B cell (primary cell): ENCODE measurements around the gene GSE1. TPM values are rescaled to one million over a fixed set of nuclear protein-coding genes. Genes with fewer than 3 reads are reported as not detected.

Experiments
- ATAC-seq: fragments of 200-7000 bp; cut with Tn5 transposase; one replicate; pipeline ENCODE4 v1.10.0; 2021; ENCODE audit warnings: low read depth, mild to moderate bottlenecking, moderate number of reproducible peaks, moderate library complexity
- CTCF ChIA-PET: fragments of 350-600 bp; sonication (Branson Sonifier 250); formaldehyde crosslinking; loops from one replicate; lab custom pipeline; 2021; ENCODE audit warnings: antibody characterized with exemption, inconsistent platforms; lab: Charles Lee
- POLR2A ChIA-PET: fragments of 350-600 bp; sonication (Branson Sonifier 250); formaldehyde crosslinking; loops from one replicate; lab custom pipeline; 2021; ENCODE audit warnings: antibody characterized with exemption; lab: Charles Lee
- DNase-seq: peaks from one replicate; pipeline ENCODE4 v3.0.0; 2013
- H2AFZ ChIP-seq: 2 replicates; pipeline ENCODE4 v1.6.1; 2012; ENCODE audit warnings: mild to moderate bottlenecking, low read depth, low read length; ENCODE audit not compliant: insufficient read depth, poor library complexity, severe bottlenecking
- H3K27ac ChIP-seq, 2 donors: 1 replicate in 1 of 2; 2 replicates in 1 of 2; pipeline ENCODE4 v1.5.1; 2012 to 2013; ENCODE audit warnings: low read length in 2 of 2, mild to moderate bottlenecking in 2 of 2, moderate library complexity in 1 of 2
- H3K27me3 ChIP-seq, 4 experiments: fragments of 200-600 bp in 1 of 4; sonication (generic) in 1 of 4; replicated peaks in 1 of 4; 1 replicate in 2 of 4; 2 replicates in 2 of 4; pipeline versions ENCODE4 v1.6.1 to v1.7.0; 2013 to 2016; ENCODE audit warnings: low read length in 3 of 4, mild to moderate bottlenecking in 2 of 4, mixed read lengths in 1 of 4, moderate library complexity in 1 of 4; ENCODE audit not compliant: insufficient read depth in 4 of 4, control insufficient read depth in 3 of 4; ENCODE audit errors: control extremely low read depth in 1 of 4
- H3K36me3 ChIP-seq, 2 experiments: replicated peaks in 1 of 2; 1 replicate in 1 of 2; 2 replicates in 1 of 2; pipeline versions ENCODE4 v1.6.1 to v1.7.1; 2013; ENCODE audit warnings: low read length in 1 of 2; ENCODE audit not compliant: insufficient read depth in 2 of 2, control insufficient read depth in 1 of 2; ENCODE audit errors: control extremely low read depth in 1 of 2, extremely low read depth in 1 of 2
- H3K4me1 ChIP-seq, 2 donors: fragments of 200-600 bp in 1 of 2; sonication (generic) in 1 of 2; 1 replicate in 1 of 2; 2 replicates in 1 of 2; pipeline versions ENCODE4 v1.5.1 to v1.6.1; 2013 to 2017; ENCODE audit warnings: low read length in 2 of 2; ENCODE audit not compliant: control insufficient read depth in 2 of 2, insufficient read depth in 2 of 2
- H3K4me2 ChIP-seq: replicated peaks from 2 replicates; pipeline ENCODE3; 2012; ENCODE audit warnings: mild to moderate bottlenecking, low read depth, low read length; ENCODE audit not compliant: poor library complexity, severe bottlenecking
- H3K4me3 ChIP-seq, 5 experiments: fragments of 200-600 bp in 1 of 5; sonication (generic) in 1 of 5; 1 replicate in 3 of 5; 2 replicates in 2 of 5; pipeline versions ENCODE4 v1.5.1 to v1.7.0; 2011 to 2016; ENCODE audit warnings: low read length in 4 of 5, mild to moderate bottlenecking in 4 of 5, low read depth in 2 of 5, control low read depth in 1 of 5, moderate library complexity in 1 of 5; ENCODE audit not compliant: insufficient read depth in 1 of 5; ENCODE audit errors: control extremely low read depth in 1 of 5, extremely low read depth in 1 of 5
- H3K79me2 ChIP-seq: fragments of 200-600 bp; sonication (generic); one replicate; pipeline ENCODE4 v1.6.0; 2016; ENCODE audit warnings: low read length; ENCODE audit not compliant: control insufficient read depth, insufficient read depth
- H3K9ac ChIP-seq: fragments of 200-600 bp; sonication (generic); 2 replicates; pipeline ENCODE4 v1.6.1; 2017; ENCODE audit warnings: mild to moderate bottlenecking, low read length, moderate library complexity
- H3K9me3 ChIP-seq, 3 donors: one replicate each; pipeline versions ENCODE4 v1.6.1 to v1.7.1; 2013; ENCODE audit warnings: low read length in 2 of 3; ENCODE audit not compliant: control insufficient read depth in 2 of 3, insufficient read depth in 1 of 3; ENCODE audit errors: control extremely low read depth in 1 of 3
- H4K20me1 ChIP-seq: 2 replicates; pipeline ENCODE4 v1.6.0; 2012; ENCODE audit warnings: mild to moderate bottlenecking, low read length; ENCODE audit not compliant: insufficient read depth, control insufficient read depth, poor library complexity, severe bottlenecking
- H3K27ac Mint-ChIP-seq: one replicate; pipeline ENCODE4 v1.8.0; 2021; ENCODE audit warnings: mixed read lengths
- H3K27me3 Mint-ChIP-seq: one replicate; pipeline ENCODE4 v1.8.0; 2021; ENCODE audit warnings: mixed read lengths
- H3K4me1 Mint-ChIP-seq: one replicate; pipeline ENCODE4 v1.8.0; 2021; ENCODE audit warnings: mixed read lengths
- H3K4me3 Mint-ChIP-seq: one replicate; pipeline ENCODE4 v1.8.0; 2021; ENCODE audit warnings: mixed read lengths
- H3K9me3 Mint-ChIP-seq: one replicate; pipeline ENCODE4 v1.8.0; 2022; ENCODE audit warnings: mixed read lengths; ENCODE audit not compliant: insufficient read depth
- CTCF ChIP-seq: fragments of 200-600 bp; IDR thresholded peaks from one replicate; pipeline ENCODE4 v1.8.0; 2022; ENCODE audit warnings: antibody characterized with exemption, mild to moderate bottlenecking
- EZH2 ChIP-seq: IDR thresholded peaks from 2 replicates; pipeline ENCODE4 v1.6.1; 2012; ENCODE audit warnings: borderline replicate concordance, low read depth, mild to moderate bottlenecking, moderate library complexity, low read length; ENCODE audit not compliant: insufficient read depth, poor library complexity, severe bottlenecking
- WGBS: methylation state at CpG from one replicate; pipeline ENCODE4 v1.1.5; 2013; ENCODE audit warnings: missing lambda C conversion rate; ENCODE audit not compliant: insufficient coverage; 5-methylcytosine and 5-hydroxymethylcytosine counted together
- intact Hi-C: fragments of 100-400 bp; cut with micrococcal nuclease; formaldehyde crosslinking; loops from one replicate; pipeline ENCODE4 v1.10.0; 2022
- polyA plus RNA-seq: library from polyadenylated mRNA; depleted of rRNA; stranded (reverse); fragments of >200 nt; gene quantifications from 2 replicates; pipeline ENCODE4 v1.2.3, GENCODE V29; 2012
- total RNA-seq, 2 donors: library from RNA; stranded (reverse); fragments of 120-200 nt in 1 of 2; gene quantifications; 1 replicate in 1 of 2; 2 replicates in 1 of 2; pipeline versions ENCODE4 v1.2.3 to v1.2.4, GENCODE V29; 2013 to 2022

The GSE1 gene
- total and polyA plus RNA-seq, 2 donors (not counting 1 experiment from before 2014, with no cell fraction given): 57.3 to 76.1 TPM

- Histone ChIP-seq H3K27me3 (no peaks in the 10 kb centered on the region), H3K36me3 (peaks cover 0 to 7% of the 10 kb centered on the region in 2 experiments), H3K4me1 (peaks cover 58 to 68% of the 10 kb centered on the region in 2 donors), H3K79me2 (peaks cover 69% of the 10 kb centered on the region), H3K4me3 (peak overlapping the region in 4 of 5 experiments; percentile 60 to 71 (median 68)), H3K9ac (peak overlapping the region; percentile 56), H3K27ac (no peak overlapping the region), H3K9me3 (no peaks in the 10 kb centered on the region), H2AFZ (no peak overlapping the region), H4K20me1 (peaks cover 93% of the 10 kb centered on the region), H3K4me2 (peak overlapping the region; percentile 99)
- no peak for TF ChIP-seq CTCF
- no peak for TF ChIP-seq EZH2
- ATAC-seq (no peak), DNase-seq (peak; percentile 50)
- ChIA-PET CTCF (interaction anchor here (1.1 to 6.2 kb wide), 7 partner anchors 44 to 310 kb away, joined by 3 to 55 read pairs (median 18); no protein-coding TSS in a partner anchor), POLR2A (interaction anchor here (2.0 to 2.6 kb wide), 2 partner anchors 60 to 166 kb away, joined by 6 to 11 read pairs; no protein-coding TSS in a partner anchor)
- H3K27me3 Mint-ChIP-seq: no peaks in the 10 kb centered on the region
- intact Hi-C loops: loop anchor here (1.0 to 5.0 kb wide), 2 partner anchors 60 to 73 kb away; partner anchors contain the start of gene GINS2
- H3K4me1 Mint-ChIP-seq: peaks cover 56% of the 10 kb centered on the region
- peak overlapping the region; percentile 46 for H3K27ac Mint-ChIP-seq
- no peaks in the 10 kb centered on the region for H3K9me3 Mint-ChIP-seq
- H3K4me3 Mint-ChIP-seq: peak overlapping the region; percentile 83
- 28% methylated on average over 36 of the region's 41 CpGs for WGBS
Measured at GRCh38 chr16:85614338-85615013, 1.4 kb downstream of the GSE1 start.
